Activated T-cell treated with anti-CD3 and anti-CD28 coated beads, Interleukin-2, amount 50 U/mL, for 4 hours (primary cell): ENCODE data around the gene RGS7. TPM values are rescaled to one million over a fixed set of nuclear protein-coding genes. Genes with fewer than 3 reads are reported as not detected.
"Not testable (repeated sequence)": the region's sequence is repeated elsewhere in the genome, so short reads cannot be mapped to it uniquely, and the experiment has no call there.

ENCODE experiments used
- ATAC-seq, 2 donors: fragments of 200-7000 bp; cut with Tn5 transposase; one replicate each; pipeline ENCODE4 v1.10.0; 2021
- DNase-seq: peaks from one replicate; pipeline ENCODE4 v3.0.0-alpha.2; 2020
- H3K27me3 Mint-ChIP-seq: one replicate; pipeline ENCODE4 v1.8.0; 2021; ENCODE audit warnings: low read depth, mixed read lengths
- H3K36me3 Mint-ChIP-seq: one replicate; pipeline ENCODE4 v1.8.0; 2022; ENCODE audit warnings: mixed read lengths; ENCODE audit not compliant: insufficient read depth
- H3K4me1 Mint-ChIP-seq: one replicate; pipeline ENCODE4 v1.8.0; 2021; ENCODE audit warnings: low read depth, mixed read lengths
- H3K4me3 Mint-ChIP-seq: one replicate; pipeline ENCODE4 v1.8.0; 2021; ENCODE audit warnings: mild to moderate bottlenecking, moderate library complexity, mixed read lengths
- H3K9me3 Mint-ChIP-seq: one replicate; pipeline ENCODE4 v1.8.0; 2021; ENCODE audit warnings: mixed read lengths
- total RNA-seq, 3 donors: library from RNA; stranded (reverse); gene quantifications; one replicate each; pipeline ENCODE4 v1.2.1, GENCODE V29; 2021

RGS7 gene
- total RNA-seq, 3 donors from 2014 or later = not detected

GRCh38 chr1:240905225-240905765 lies 451.7 kb downstream of the RGS7 start:
- no peak overlapping the region for H3K4me3 Mint-ChIP-seq
- ATAC-seq = no peak
- no peaks in the 10 kb centered on the region for H3K27me3 Mint-ChIP-seq
- H3K36me3 Mint-ChIP-seq = no peaks in the 10 kb centered on the region
- DNase-seq = no peak
- peaks cover 8% of the 10 kb centered on the region for H3K9me3 Mint-ChIP-seq
- no peaks in the 10 kb centered on the region for H3K4me1 Mint-ChIP-seq

GRCh38 chr1:240895424-240895823 lies 461.6 kb downstream of the RGS7 start:
- not testable (repeated sequence) for H3K27me3 Mint-ChIP-seq, DNase-seq, H3K4me3 Mint-ChIP-seq, H3K9me3 Mint-ChIP-seq, H3K36me3 Mint-ChIP-seq, H3K4me1 Mint-ChIP-seq, ATAC-seq

GRCh38 chr1:240888787-240889048 lies 468.3 kb downstream of the RGS7 start:
- no peaks in the 10 kb centered on the region for H3K36me3 Mint-ChIP-seq
- ATAC-seq (no peak), DNase-seq (no peak)
- H3K27me3 Mint-ChIP-seq = no peaks in the 10 kb centered on the region
- no peaks in the 10 kb centered on the region for H3K9me3 Mint-ChIP-seq
- no peak overlapping the region for H3K4me3 Mint-ChIP-seq
- H3K4me1 Mint-ChIP-seq = no peaks in the 10 kb centered on the region

GRCh38 chr1:240888039-240888786 lies 468.8 kb downstream of the RGS7 start:
- no peaks in the 10 kb centered on the region for H3K36me3 Mint-ChIP-seq
- no peak for DNase-seq
- H3K4me1 Mint-ChIP-seq = no peaks in the 10 kb centered on the region
- no peaks in the 10 kb centered on the region for H3K27me3 Mint-ChIP-seq
- no peak overlapping the region for H3K4me3 Mint-ChIP-seq
- no peak for ATAC-seq
- H3K9me3 Mint-ChIP-seq = peaks cover 3% of the 10 kb centered on the region

GRCh38 chr1:240883490-240883889 lies 473.5 kb downstream of the RGS7 start:
- DNase-seq (no peak), ATAC-seq (no peak)
- Mint-ChIP-seq H3K9me3 (peaks cover 3% of the 10 kb centered on the region), H3K4me1 (no peaks in the 10 kb centered on the region), H3K27me3 (no peaks in the 10 kb centered on the region), H3K4me3 (no peak overlapping the region), H3K36me3 (no peaks in the 10 kb centered on the region)

GRCh38 chr1:240882656-240883308 lies 474.2 kb downstream of the RGS7 start:
- DNase-seq, ATAC-seq, H3K9me3 Mint-ChIP-seq, H3K4me1 Mint-ChIP-seq, H3K4me3 Mint-ChIP-seq, H3K27me3 Mint-ChIP-seq, H3K36me3 Mint-ChIP-seq: not testable (repeated sequence)

- DNase-seq (no peak), ATAC-seq (no peak)
- Mint-ChIP-seq H3K9me3 (peaks cover 15% of the 10 kb centered on the region), H3K4me1 (no peaks in the 10 kb centered on the region), H3K27me3 (no peaks in the 10 kb centered on the region), H3K36me3 (no peaks in the 10 kb centered on the region), H3K4me3 (no peak overlapping the region)
Observed at GRCh38 chr1:240878631-240879030, 478.4 kb downstream of the RGS7 start.

GRCh38 chr1:240877605-240878004 lies 479.4 kb downstream of the RGS7 start:
- H3K4me1 Mint-ChIP-seq = no peaks in the 10 kb centered on the region

GRCh38 chr1:240876071-240876470 lies 480.9 kb downstream of the RGS7 start:
- H3K4me3 Mint-ChIP-seq = no peak overlapping the region

More at GRCh38 chr1:240877605-240878004, 479.4 kb downstream of the RGS7 start:
- DNase-seq (no peak), ATAC-seq (no peak)
- H3K9me3 Mint-ChIP-seq = peaks cover 11% of the 10 kb centered on the region
- H3K36me3 Mint-ChIP-seq = no peaks in the 10 kb centered on the region
- H3K27me3 Mint-ChIP-seq = no peaks in the 10 kb centered on the region
- no peak overlapping the region for H3K4me3 Mint-ChIP-seq

GRCh38 chr1:240869071-240869470 lies 487.9 kb downstream of the RGS7 start:
- H3K36me3 Mint-ChIP-seq = no peaks in the 10 kb centered on the region
- ATAC-seq (no peak), DNase-seq (no peak)
- H3K4me1 Mint-ChIP-seq = no peaks in the 10 kb centered on the region
- peaks cover 4% of the 10 kb centered on the region for H3K9me3 Mint-ChIP-seq
- H3K4me3 Mint-ChIP-seq = no peak overlapping the region
- no peaks in the 10 kb centered on the region for H3K27me3 Mint-ChIP-seq

More at GRCh38 chr1:240876071-240876470, 480.9 kb downstream of the RGS7 start:
- Mint-ChIP-seq H3K36me3 (no peaks in the 10 kb centered on the region), H3K27me3 (no peaks in the 10 kb centered on the region), H3K4me1 (no peaks in the 10 kb centered on the region), H3K9me3 (peaks cover 11% of the 10 kb centered on the region)
- DNase-seq = no peak
- no peak for ATAC-seq

- no peaks in the 10 kb centered on the region for H3K27me3 Mint-ChIP-seq
- H3K4me3 Mint-ChIP-seq = no peak overlapping the region
- H3K36me3 Mint-ChIP-seq = no peaks in the 10 kb centered on the region
- no peaks in the 10 kb centered on the region for H3K4me1 Mint-ChIP-seq
- ATAC-seq (no peak), DNase-seq (no peak)
- no peaks in the 10 kb centered on the region for H3K9me3 Mint-ChIP-seq
Observed at GRCh38 chr1:240866724-240867123, 490.3 kb downstream of the RGS7 start.

- Mint-ChIP-seq H3K9me3 (no peaks in the 10 kb centered on the region), H3K4me3 (no peak overlapping the region), H3K4me1 (no peaks in the 10 kb centered on the region), H3K27me3 (no peaks in the 10 kb centered on the region), H3K36me3 (no peaks in the 10 kb centered on the region)
- no peak for DNase-seq
- no peak for ATAC-seq
Observed at GRCh38 chr1:240860023-240860422, 497.0 kb downstream of the RGS7 start.

GRCh38 chr1:240854367-240854766 lies 502.6 kb downstream of the RGS7 start:
- DNase-seq (no peak), ATAC-seq (no peak)
- Mint-ChIP-seq H3K27me3 (no peaks in the 10 kb centered on the region), H3K9me3 (peaks cover 12% of the 10 kb centered on the region), H3K4me1 (no peaks in the 10 kb centered on the region), H3K4me3 (no peak overlapping the region), H3K36me3 (no peaks in the 10 kb centered on the region)

- no peak overlapping the region for H3K4me3 Mint-ChIP-seq
- no peaks in the 10 kb centered on the region for H3K4me1 Mint-ChIP-seq
- peaks cover 12% of the 10 kb centered on the region for H3K9me3 Mint-ChIP-seq
- no peak for ATAC-seq
- no peaks in the 10 kb centered on the region for H3K36me3 Mint-ChIP-seq
- H3K27me3 Mint-ChIP-seq = no peaks in the 10 kb centered on the region
- DNase-seq = no peak
Observed at GRCh38 chr1:240847325-240847724, 509.7 kb downstream of the RGS7 start.

- H3K9me3 Mint-ChIP-seq = no peaks in the 10 kb centered on the region
- no peak overlapping the region for H3K4me3 Mint-ChIP-seq
- DNase-seq = no peak
- no peak for ATAC-seq
- H3K27me3 Mint-ChIP-seq = no peaks in the 10 kb centered on the region
- H3K4me1 Mint-ChIP-seq = no peaks in the 10 kb centered on the region
- H3K36me3 Mint-ChIP-seq = no peaks in the 10 kb centered on the region
Observed at GRCh38 chr1:240844486-240844885, 512.5 kb downstream of the RGS7 start.
